Activated CD4-positive, alpha-beta T cell treated with anti-CD3 and anti-CD28 coated beads, Interleukin-2, amount 50 U/mL, for 24 hours (primary cell): ENCODE measurements around the gene ENDOV.

ENCODE experiments used
- DNase-seq, 2 donors: peaks; one replicate each; pipeline ENCODE4 v3.0.0-alpha.2; 2020; ENCODE audit warnings: low read depth in 1 of 2, low spot score in 1 of 2

The ENDOV gene

GRCh38 chr17:80480248-80480647 lies 65.3 kb downstream of the ENDOV start:
- no peak for DNase-seq

GRCh38 chr17:80481284-80482057 lies 66.5 kb downstream of the ENDOV start:
- DNase-seq, result no peak

- DNase-seq, result no peak
Measured at GRCh38 chr17:80482058-80482318, 67.0 kb downstream of the ENDOV start.

GRCh38 chr17:80482555-80483308 lies 67.8 kb downstream of the ENDOV start:
- DNase-seq, result no peak

GRCh38 chr17:80485846-80486245 lies 70.9 kb downstream of the ENDOV start:
- DNase-seq, result no peak

- no peak for DNase-seq
Measured at GRCh38 chr17:80486692-80487091, 71.7 kb downstream of the ENDOV start.

- no peak for DNase-seq
Measured at GRCh38 chr17:80487511-80487910, 72.5 kb downstream of the ENDOV start.
